ENCODE data around the gene KCNC1. TPM values are rescaled to one million over a fixed set of nuclear protein-coding genes. Genes with fewer than 3 reads are reported as not detected.

The KCNC1 gene
- total and polyA plus RNA-seq, 4 donors = 0.54 TPM; not detected in 3

- WGBS = 91% methylated on average over 15 of the region's 15 CpGs
- H3K27me3 ChIP-seq (ENCODE audit: control insufficient read depth in 4 of 4, insufficient read depth in 4 of 4, low read length in 3 of 4) = no peaks in the 10 kb centered on the region
- no peak overlapping the region for H3K4me3 ChIP-seq (ENCODE audit: low read depth in 1 of 3, low read length in 3 of 3)
- no peaks in the 10 kb centered on the region for H3K4me1 ChIP-seq (ENCODE audit: control insufficient read depth in 4 of 4, insufficient read depth in 4 of 4, low read length in 3 of 4)
- no peak for DNase-seq (ENCODE audit: low spot score)
- no peak for TF ChIP-seq FOXA1 (IDR thresholded peaks at IDR 0.05)
- TF ChIP-seq RAD21 (IDR thresholded peaks at IDR 0.05) = no peak
- no peak for TF ChIP-seq GABPA (IDR thresholded peaks at IDR 0.05 in 1 of 2, conservative IDR thresholded peaks at IDR 0.05 in 1 of 2)
- TF ChIP-seq ZBTB33 (IDR thresholded peaks at IDR 0.05) = no peak
- no peak for TF ChIP-seq MAX (IDR thresholded peaks at IDR 0.05)
- TF ChIP-seq HNF4A (conservative IDR thresholded peaks at IDR 0.05) = no peak
- no peak for TF ChIP-seq YY1 (IDR thresholded peaks at IDR 0.05)
- TF ChIP-seq ATF3 (IDR thresholded peaks at IDR 0.05) = no peak
- no peak for TF ChIP-seq HNF4G (IDR thresholded peaks at IDR 0.05)
- TF ChIP-seq EGR1 (IDR thresholded peaks at IDR 0.05; ENCODE audit: low read depth in 2 of 2) = no peak
- TF ChIP-seq TAF1 (conservative IDR thresholded peaks at IDR 0.05) = no peak
- no peak overlapping the region for H3K27ac ChIP-seq (ENCODE audit: low read depth in 1 of 2, low read length in 2 of 2)
- H3K9ac ChIP-seq (ENCODE audit: low read depth in 1 of 2, low read length in 2 of 2) = no peak overlapping the region
- H3K9me3 ChIP-seq (ENCODE audit: control insufficient read depth in 4 of 4, low read length in 3 of 4) = no peaks in the 10 kb centered on the region
- H3K36me3 ChIP-seq (ENCODE audit: control insufficient read depth in 4 of 4, insufficient read depth in 3 of 4, low read depth in 1 of 4, low read length in 3 of 4) = no peaks in the 10 kb centered on the region
These were observed 41.8 kb downstream of the KCNC1 start for GRCh38 chr11:17776212-17776875.

- Histone ChIP-seq H3K4me3 (ENCODE audit: low read depth in 1 of 3, low read length in 3 of 3) (no peak overlapping the region), H3K4me1 (ENCODE audit: control insufficient read depth in 4 of 4, insufficient read depth in 4 of 4, low read length in 3 of 4) (peaks cover 0 to 3% (median 0%) of the 10 kb centered on the region in 4 donors), H3K9me3 (ENCODE audit: control insufficient read depth in 4 of 4, low read length in 3 of 4) (no peaks in the 10 kb centered on the region), H3K27me3 (ENCODE audit: control insufficient read depth in 4 of 4, insufficient read depth in 4 of 4, low read length in 3 of 4) (no peaks in the 10 kb centered on the region), H3K9ac (ENCODE audit: low read depth in 1 of 2, low read length in 2 of 2) (no peak overlapping the region), H3K27ac (ENCODE audit: low read depth in 1 of 2, low read length in 2 of 2) (no peak overlapping the region), H3K36me3 (ENCODE audit: control insufficient read depth in 4 of 4, insufficient read depth in 3 of 4, low read depth in 1 of 4, low read length in 3 of 4) (no peaks in the 10 kb centered on the region)
- no peak for DNase-seq (ENCODE audit: low spot score)
- 95% methylated on average over 16 of the region's 16 CpGs for WGBS
- TF ChIP-seq ATF3 (IDR thresholded peaks at IDR 0.05) = no peak
- TF ChIP-seq YY1 (IDR thresholded peaks at IDR 0.05) = no peak
- no peak for TF ChIP-seq ZBTB33 (IDR thresholded peaks at IDR 0.05)
- TF ChIP-seq EGR1 (IDR thresholded peaks at IDR 0.05; ENCODE audit: low read depth in 2 of 2) = no peak
- no peak for TF ChIP-seq FOXA1 (IDR thresholded peaks at IDR 0.05)
- TF ChIP-seq HNF4G (IDR thresholded peaks at IDR 0.05) = no peak
- no peak for TF ChIP-seq GABPA (IDR thresholded peaks at IDR 0.05 in 1 of 2, conservative IDR thresholded peaks at IDR 0.05 in 1 of 2)
- TF ChIP-seq FOXA2 (IDR thresholded peaks at IDR 0.05) = no peak
- no peak for TF ChIP-seq SP1 (IDR thresholded peaks at IDR 0.05)
- TF ChIP-seq REST (IDR thresholded peaks at IDR 0.05) = no peak
- TF ChIP-seq CTCF (IDR thresholded peaks at IDR 0.05; ENCODE audit: low read depth, low read length, missing input control) = no peak
- TF ChIP-seq TAF1 (conservative IDR thresholded peaks at IDR 0.05) = no peak
- no peak for TF ChIP-seq JUND (IDR thresholded peaks at IDR 0.05)
- TF ChIP-seq RAD21 (IDR thresholded peaks at IDR 0.05) = no peak
- no peak for TF ChIP-seq MAX (IDR thresholded peaks at IDR 0.05)
- no peak for TF ChIP-seq NR2F2 (IDR thresholded peaks at IDR 0.05)
These were observed 42.6 kb downstream of the KCNC1 start for GRCh38 chr11:17777086-17777737.
